ENCODE results near the gene PCSK5. TPM values are rescaled to one million over a fixed set of nuclear protein-coding genes. Genes with fewer than 3 reads are reported as not detected.

The PCSK5 gene
- total RNA-seq, 2 donors from 2014 or later = 9.4 to 12.0 TPM

DNA sequence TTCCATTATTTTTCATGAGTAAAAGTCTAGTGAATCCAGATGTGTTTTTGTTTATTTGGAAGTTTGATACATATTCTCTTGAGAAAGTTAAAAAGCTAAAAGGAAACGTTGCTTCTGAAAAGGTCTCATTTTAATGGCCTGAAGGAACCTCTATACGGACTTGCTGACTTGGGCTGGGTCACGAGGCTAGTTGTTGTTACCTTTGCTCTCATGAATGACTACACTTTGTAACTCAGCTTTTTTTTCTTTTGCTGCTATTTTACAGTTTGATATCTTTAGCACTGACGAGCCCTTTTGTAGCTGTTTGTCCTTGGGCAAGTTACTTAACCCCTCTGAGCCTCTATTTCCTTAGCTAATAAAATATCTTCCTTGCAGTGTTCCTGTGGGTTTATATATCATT lies 211.5 kb downstream of the PCSK5 start:
- no peaks in the 10 kb centered on the region for H3K9me3 ChIP-seq (ENCODE audit: control insufficient read depth, low read length, poor library complexity, severe bottlenecking)
- Mint-ChIP-seq H3K4me1 (peaks cover 11% of the 10 kb centered on the region), H3K4me3 (no peak overlapping the region), H3K36me3 (ENCODE audit: low read depth) (peaks cover 9% of the 10 kb centered on the region), H3K27ac (no peak overlapping the region), H3K27me3 (peaks cover 10% of the 10 kb centered on the region)
- ATAC-seq (no peak), DNase-seq (no peak)

- H3K27me3 Mint-ChIP-seq = peaks cover 5% of the 10 kb centered on the region
- peaks cover 5% of the 10 kb centered on the region for H3K36me3 Mint-ChIP-seq (ENCODE audit: low read depth)
- no peaks in the 10 kb centered on the region for H3K9me3 ChIP-seq (ENCODE audit: control insufficient read depth, low read length, poor library complexity, severe bottlenecking)
- no peak overlapping the region for H3K4me3 Mint-ChIP-seq
- peaks cover 6% of the 10 kb centered on the region for H3K4me1 Mint-ChIP-seq
- no peak overlapping the region for H3K27ac Mint-ChIP-seq
- ATAC-seq (no peak), DNase-seq (no peak)
These were observed 213.2 kb downstream of the PCSK5 start for GRCh38 chr9:76103531-76104315.

DNA sequence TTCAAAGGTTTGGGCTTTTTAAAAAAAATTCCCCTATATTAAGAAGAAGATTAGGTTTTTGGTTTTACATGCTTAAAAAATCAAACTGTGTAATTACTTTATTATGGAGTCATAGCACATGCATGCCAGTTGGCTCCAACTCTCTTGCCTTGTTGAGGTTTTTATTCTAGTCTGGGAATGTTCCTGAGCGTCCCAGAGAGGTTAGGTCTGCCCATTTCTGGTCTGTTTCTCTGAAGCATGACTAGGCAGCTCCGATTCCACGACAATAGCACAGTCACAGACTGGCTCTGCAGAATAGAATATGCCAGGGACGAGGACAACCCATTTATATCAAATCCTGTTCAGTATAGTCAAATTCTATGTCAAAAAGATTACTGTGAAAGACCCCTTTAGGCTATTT lies 217.0 kb downstream of the PCSK5 start:
- no peak overlapping the region for H3K4me3 Mint-ChIP-seq
- no peak for DNase-seq
- no peak for ATAC-seq

GRCh38 chr9:76109953-76110352 lies 219.5 kb downstream of the PCSK5 start:
- Mint-ChIP-seq H3K27me3 (no peaks in the 10 kb centered on the region), H3K4me3 (no peak overlapping the region), H3K4me1 (peaks cover 2% of the 10 kb centered on the region), H3K36me3 (ENCODE audit: low read depth) (peaks cover 2% of the 10 kb centered on the region), H3K27ac (no peak overlapping the region)
- ATAC-seq (no peak), DNase-seq (no peak)
- no peaks in the 10 kb centered on the region for H3K9me3 ChIP-seq (ENCODE audit: control insufficient read depth, low read length, poor library complexity, severe bottlenecking)

More for the DNA sequence above, 217.0 kb downstream of the PCSK5 start:
- Mint-ChIP-seq H3K36me3 (ENCODE audit: low read depth) (peaks cover 3% of the 10 kb centered on the region), H3K4me1 (peaks cover 5% of the 10 kb centered on the region), H3K27me3 (no peaks in the 10 kb centered on the region), H3K27ac (no peak overlapping the region)
- no peaks in the 10 kb centered on the region for H3K9me3 ChIP-seq (ENCODE audit: control insufficient read depth, low read length, poor library complexity, severe bottlenecking)

GRCh38 chr9:76112151-76112550 lies 221.7 kb downstream of the PCSK5 start:
- no peaks in the 10 kb centered on the region for H3K27me3 Mint-ChIP-seq
- no peaks in the 10 kb centered on the region for H3K4me1 Mint-ChIP-seq
- H3K9me3 ChIP-seq (ENCODE audit: control insufficient read depth, low read length, poor library complexity, severe bottlenecking) = no peaks in the 10 kb centered on the region
- no peak overlapping the region for H3K27ac Mint-ChIP-seq
- DNase-seq (no peak), ATAC-seq (no peak)
- no peak overlapping the region for H3K4me3 Mint-ChIP-seq
- no peaks in the 10 kb centered on the region for H3K36me3 Mint-ChIP-seq (ENCODE audit: low read depth)

DNA sequence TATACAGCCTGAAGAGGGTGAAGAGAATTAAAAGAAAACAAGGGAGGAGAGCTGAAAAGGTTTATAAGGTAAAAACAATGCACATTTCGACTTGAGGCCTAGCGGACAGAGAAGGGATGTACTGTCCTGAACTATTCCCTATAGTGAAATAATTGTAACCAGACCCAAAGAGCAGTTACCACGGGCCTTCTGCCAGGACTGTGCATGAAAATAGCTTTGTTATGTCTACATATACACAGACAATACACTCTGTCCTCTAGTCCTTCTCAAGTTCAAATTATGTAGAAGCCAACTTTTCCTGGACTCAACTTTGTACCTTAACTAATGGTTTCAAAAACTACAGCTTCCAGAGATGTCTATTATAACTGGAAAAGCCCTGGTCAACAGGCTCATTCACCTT lies 223.7 kb downstream of the PCSK5 start:
- Mint-ChIP-seq H3K4me1 (no peaks in the 10 kb centered on the region), H3K27me3 (no peaks in the 10 kb centered on the region), H3K4me3 (no peak overlapping the region), H3K27ac (no peak overlapping the region), H3K36me3 (ENCODE audit: low read depth) (no peaks in the 10 kb centered on the region)
- no peaks in the 10 kb centered on the region for H3K9me3 ChIP-seq (ENCODE audit: control insufficient read depth, low read length, poor library complexity, severe bottlenecking)
- ATAC-seq (no peak), DNase-seq (no peak)

GRCh38 chr9:76115396-76115795 lies 224.9 kb downstream of the PCSK5 start:
- Mint-ChIP-seq H3K4me1 (peaks cover 4% of the 10 kb centered on the region), H3K27ac (no peak overlapping the region), H3K27me3 (no peaks in the 10 kb centered on the region), H3K36me3 (ENCODE audit: low read depth) (no peaks in the 10 kb centered on the region), H3K4me3 (no peak overlapping the region)
- DNase-seq (no peak), ATAC-seq (no peak)
- H3K9me3 ChIP-seq (ENCODE audit: control insufficient read depth, low read length, poor library complexity, severe bottlenecking) = no peaks in the 10 kb centered on the region

- DNase-seq (no peak), ATAC-seq (no peak)
- no peaks in the 10 kb centered on the region for H3K9me3 ChIP-seq (ENCODE audit: control insufficient read depth, low read length, poor library complexity, severe bottlenecking)
- Mint-ChIP-seq H3K36me3 (ENCODE audit: low read depth) (no peaks in the 10 kb centered on the region), H3K4me3 (no peak overlapping the region), H3K27me3 (no peaks in the 10 kb centered on the region), H3K27ac (no peak overlapping the region), H3K4me1 (peaks cover 4% of the 10 kb centered on the region)
These were observed 225.6 kb downstream of the PCSK5 start for GRCh38 chr9:76115982-76116646.

GRCh38 chr9:76116913-76117312 lies 226.4 kb downstream of the PCSK5 start:
- H3K36me3 Mint-ChIP-seq (ENCODE audit: low read depth) = no peaks in the 10 kb centered on the region
- no peak overlapping the region for H3K27ac Mint-ChIP-seq
- no peaks in the 10 kb centered on the region for H3K27me3 Mint-ChIP-seq
- H3K9me3 ChIP-seq (ENCODE audit: control insufficient read depth, low read length, poor library complexity, severe bottlenecking) = no peaks in the 10 kb centered on the region
- DNase-seq (no peak), ATAC-seq (no peak)
- peaks cover 4% of the 10 kb centered on the region for H3K4me1 Mint-ChIP-seq
- no peak overlapping the region for H3K4me3 Mint-ChIP-seq

- Mint-ChIP-seq H3K27ac (no peak overlapping the region), H3K36me3 (ENCODE audit: low read depth) (peaks cover 2% of the 10 kb centered on the region), H3K4me3 (no peak overlapping the region), H3K4me1 (peaks cover 4% of the 10 kb centered on the region), H3K27me3 (no peaks in the 10 kb centered on the region)
- ATAC-seq = no peak
- no peaks in the 10 kb centered on the region for H3K9me3 ChIP-seq (ENCODE audit: control insufficient read depth, low read length, poor library complexity, severe bottlenecking)
- DNase-seq = no peak
These were observed 237.2 kb downstream of the PCSK5 start for GRCh38 chr9:76127637-76128036.

- ATAC-seq = no peak
- Mint-ChIP-seq H3K27ac (no peak overlapping the region), H3K27me3 (no peaks in the 10 kb centered on the region), H3K4me1 (no peaks in the 10 kb centered on the region), H3K36me3 (ENCODE audit: low read depth) (no peaks in the 10 kb centered on the region), H3K4me3 (no peak overlapping the region)
- DNase-seq = no peak
- H3K9me3 ChIP-seq (ENCODE audit: control insufficient read depth, low read length, poor library complexity, severe bottlenecking) = no peaks in the 10 kb centered on the region
These were observed 245.4 kb downstream of the PCSK5 start for GRCh38 chr9:76135902-76136301.

DNA sequence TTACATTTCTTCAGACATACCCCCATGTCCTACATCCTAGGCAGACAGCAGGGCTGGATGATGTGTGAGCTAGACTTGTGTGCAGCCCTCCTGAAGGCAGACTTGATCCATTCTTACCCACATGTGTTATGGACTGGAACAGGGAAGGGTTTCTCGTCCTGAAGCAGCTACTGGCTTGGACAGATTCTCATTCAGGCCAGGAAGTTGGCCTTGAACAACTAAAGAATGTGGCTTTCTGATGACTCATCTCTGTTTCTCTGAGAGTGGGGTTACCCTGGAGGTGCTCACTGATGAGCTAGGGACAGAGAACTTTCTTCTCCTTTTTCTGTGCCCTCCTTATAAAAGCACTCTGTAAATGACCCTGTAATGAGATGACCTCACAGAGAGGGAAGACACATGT lies 246.5 kb downstream of the PCSK5 start:
- Mint-ChIP-seq H3K27me3 (no peaks in the 10 kb centered on the region), H3K36me3 (ENCODE audit: low read depth) (no peaks in the 10 kb centered on the region), H3K27ac (no peak overlapping the region), H3K4me1 (no peaks in the 10 kb centered on the region), H3K4me3 (no peak overlapping the region)
- no peak for DNase-seq
- no peaks in the 10 kb centered on the region for H3K9me3 ChIP-seq (ENCODE audit: control insufficient read depth, low read length, poor library complexity, severe bottlenecking)
- ATAC-seq = no peak

DNA sequence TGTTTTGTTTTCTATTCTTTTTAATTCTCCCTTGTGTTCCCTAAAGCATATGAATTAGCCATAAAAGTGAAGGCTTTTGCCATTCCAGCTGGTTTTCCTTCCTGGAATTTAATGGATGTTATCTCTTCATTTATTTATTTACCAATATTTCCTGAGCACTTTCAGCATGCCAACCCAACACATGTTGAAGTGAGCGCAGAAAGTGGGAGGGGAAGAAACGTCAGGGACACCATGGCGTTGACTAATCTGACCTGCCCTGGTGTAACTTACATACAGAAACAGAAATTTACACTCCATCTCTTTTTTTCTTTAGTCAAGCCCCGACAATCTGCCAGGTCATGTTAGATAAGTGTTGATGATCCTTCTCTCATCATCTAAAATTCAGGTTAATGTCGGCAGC lies 247.5 kb downstream of the PCSK5 start:
- Mint-ChIP-seq H3K4me3 (no peak overlapping the region), H3K27ac (no peak overlapping the region), H3K27me3 (no peaks in the 10 kb centered on the region), H3K36me3 (ENCODE audit: low read depth) (no peaks in the 10 kb centered on the region), H3K4me1 (no peaks in the 10 kb centered on the region)
- H3K9me3 ChIP-seq (ENCODE audit: control insufficient read depth, low read length, poor library complexity, severe bottlenecking) = no peaks in the 10 kb centered on the region
- no peak for ATAC-seq
- no peak for DNase-seq

GRCh38 chr9:76138360-76138759 lies 247.9 kb downstream of the PCSK5 start:
- no peaks in the 10 kb centered on the region for H3K9me3 ChIP-seq (ENCODE audit: control insufficient read depth, low read length, poor library complexity, severe bottlenecking)
- Mint-ChIP-seq H3K27me3 (no peaks in the 10 kb centered on the region), H3K4me1 (no peaks in the 10 kb centered on the region), H3K36me3 (ENCODE audit: low read depth) (no peaks in the 10 kb centered on the region), H3K4me3 (no peak overlapping the region), H3K27ac (no peak overlapping the region)
- DNase-seq (no peak), ATAC-seq (no peak)

All from T-helper 17 cell (primary cell).